Fibroblast of pulmonary artery (primary cell): ENCODE results near the gene TNRC6A.

ENCODE experiments used
- DNase-seq: peaks from one replicate; pipeline ENCODE4 v3.0.0-alpha.2; 2010; ENCODE audit warnings: low read depth
- H3K4me3 ChIP-seq: replicated peaks from 2 replicates; pipeline ENCODE4 v1.5.1; 2011; ENCODE audit warnings: low read depth, mild to moderate bottlenecking, control low read depth, low read length, moderate library complexity
- CTCF ChIP-seq: IDR thresholded peaks from 2 replicates; pipeline ENCODE4 v1.5.1; 2011; ENCODE audit warnings: mild to moderate bottlenecking, control low read depth, low read length, inconsistent platforms; ENCODE audit errors: missing control alignments

TNRC6A gene

GRCh38 chr16:24776501-24777220, 47.2 kb downstream of the TNRC6A start:
- peak; percentile 71 for DNase-seq
- H3K4me3 ChIP-seq: no peak overlapping the region
- no peak for TF ChIP-seq CTCF

- H3K4me3 ChIP-seq: no peak overlapping the region
- TF ChIP-seq CTCF: no peak
- DNase-seq: no peak
Measured at GRCh38 chr16:24778671-24779070, 49.2 kb downstream of the TNRC6A start.

- no peak for DNase-seq
- H3K4me3 ChIP-seq: no peak overlapping the region
- TF ChIP-seq CTCF: no peak
Measured at GRCh38 chr16:24781256-24781655, 51.8 kb downstream of the TNRC6A start.

GRCh38 chr16:24784121-24784520, 54.7 kb downstream of the TNRC6A start:
- DNase-seq: no peak
- H3K4me3 ChIP-seq: no peak overlapping the region
- no peak for TF ChIP-seq CTCF

GRCh38 chr16:24789881-24790280, 60.4 kb downstream of the TNRC6A start:
- no peak for DNase-seq
- no peak overlapping the region for H3K4me3 ChIP-seq
- no peak for TF ChIP-seq CTCF

- peak; percentile 39 for TF ChIP-seq CTCF
- H3K4me3 ChIP-seq: no peak overlapping the region
- DNase-seq: peak; percentile 52
Measured at GRCh38 chr16:24800586-24800985, 71.1 kb downstream of the TNRC6A start.

- no peak for TF ChIP-seq CTCF
- peak; percentile 19 for DNase-seq
- H3K4me3 ChIP-seq: no peak overlapping the region
Measured at GRCh38 chr16:24801761-24802302, 72.4 kb downstream of the TNRC6A start.
